Hepatocyte (in vitro differentiated cells): ENCODE data around the gene PTPRCAP.

Experiments
- CTCF ChIP-seq: fragments of 200-600 bp; sonication (generic); IDR thresholded peaks from 2 replicates; pipeline ENCODE4 v1.5.1; 2016; ENCODE audit warnings: antibody characterized with exemption, mild to moderate bottlenecking; ENCODE audit not compliant: poor library complexity
- EZH2 ChIP-seq: fragments of 200-600 bp; sonication (generic); IDR thresholded peaks from 2 replicates; pipeline ENCODE4 v1.6.1; 2016; ENCODE audit warnings: antibody characterized with exemption, mild to moderate bottlenecking, borderline replicate concordance
- EZH2phosphoT487 ChIP-seq: fragments of 200-600 bp; sonication (generic); IDR thresholded peaks from one replicate; pipeline ENCODE4 v1.6.1; 2018; ENCODE audit warnings: antibody characterized with exemption, mild to moderate bottlenecking, low read depth, moderate library complexity; ENCODE audit not compliant: unreplicated experiment, severe bottlenecking

GRCh38 chr11:67410369-67410831 is 27.1 kb downstream of the PTPRCAP start:
- no peak for TF ChIP-seq CTCF
- no peak for TF ChIP-seq EZH2
- no peak for TF ChIP-seq EZH2phosphoT487
